ENCODE data around the gene WWOX. TPM values are rescaled to one million over a fixed set of nuclear protein-coding genes. Genes with fewer than 3 reads are reported as not detected.
"Not testable (repeated sequence)": the region's sequence is repeated elsewhere in the genome, so short reads cannot be mapped to it uniquely, and the experiment has no call there.

The WWOX gene
- total RNA-seq, 1 donor from 2014 or later = 19.1 TPM

- DNase-seq (ENCODE audit: extremely low read depth, low read depth, low spot score) = no peak
Observed at GRCh38 chr16:78505544-78506366, 406.3 kb downstream of the WWOX start.

- DNase-seq (ENCODE audit: extremely low read depth, low read depth, low spot score) = no peak
Observed at GRCh38 chr16:78506367-78507193, 407.1 kb downstream of the WWOX start.

- DNase-seq (ENCODE audit: extremely low read depth, low read depth, low spot score) = no peak
Observed at GRCh38 chr16:78507576-78507975, 408.1 kb downstream of the WWOX start.

- DNase-seq (ENCODE audit: extremely low read depth, low read depth, low spot score) = no peak
Observed at GRCh38 chr16:78509965-78510364, 410.5 kb downstream of the WWOX start.

- DNase-seq (ENCODE audit: extremely low read depth, low read depth, low spot score) = no peak
Observed at GRCh38 chr16:78510496-78510895, 411.0 kb downstream of the WWOX start.

- DNase-seq (ENCODE audit: extremely low read depth, low read depth, low spot score) = no peak
Observed at GRCh38 chr16:78513838-78514237, 414.4 kb downstream of the WWOX start.

GRCh38 chr16:78514888-78515287 is 415.4 kb downstream of the WWOX start:
- not testable (repeated sequence) for DNase-seq (ENCODE audit: extremely low read depth, low read depth, low spot score)

- no peak for DNase-seq (ENCODE audit: extremely low read depth, low read depth, low spot score)
Observed at GRCh38 chr16:78515421-78515820, 416.0 kb downstream of the WWOX start.

- no peak for DNase-seq (ENCODE audit: extremely low read depth, low read depth, low spot score)
Observed at GRCh38 chr16:78516006-78516736, 416.7 kb downstream of the WWOX start.

- DNase-seq (ENCODE audit: extremely low read depth, low read depth, low spot score) = no peak
Observed at GRCh38 chr16:78519896-78520295, 420.4 kb downstream of the WWOX start.

GRCh38 chr16:78520470-78520869 is 421.0 kb downstream of the WWOX start:
- DNase-seq (ENCODE audit: extremely low read depth, low read depth, low spot score) = no peak

GRCh38 chr16:78522327-78522726 is 422.9 kb downstream of the WWOX start:
- DNase-seq (ENCODE audit: extremely low read depth, low read depth, low spot score) = no peak

- DNase-seq (ENCODE audit: extremely low read depth, low read depth, low spot score) = no peak
Observed at GRCh38 chr16:78523212-78523985, 423.9 kb downstream of the WWOX start.

- no peak for DNase-seq (ENCODE audit: extremely low read depth, low read depth, low spot score)
Observed at GRCh38 chr16:78524066-78524595, 424.7 kb downstream of the WWOX start.

GRCh38 chr16:78528265-78528664 is 428.8 kb downstream of the WWOX start:
- DNase-seq (ENCODE audit: extremely low read depth, low read depth, low spot score) = no peak

GRCh38 chr16:78529881-78530280 is 430.4 kb downstream of the WWOX start:
- no peak for DNase-seq (ENCODE audit: extremely low read depth, low read depth, low spot score)

- DNase-seq (ENCODE audit: extremely low read depth, low read depth, low spot score) = no peak
Observed at GRCh38 chr16:78530283-78530682, 430.8 kb downstream of the WWOX start.

GRCh38 chr16:78535098-78535497 is 435.6 kb downstream of the WWOX start:
- DNase-seq (ENCODE audit: extremely low read depth, low read depth, low spot score) = no peak

GRCh38 chr16:78537511-78537910 is 438.1 kb downstream of the WWOX start:
- no peak for DNase-seq (ENCODE audit: extremely low read depth, low read depth, low spot score)

- no peak for DNase-seq (ENCODE audit: extremely low read depth, low read depth, low spot score)
Observed at GRCh38 chr16:78538292-78538691, 438.8 kb downstream of the WWOX start.
